Keratinocyte (primary cell): ENCODE data around the gene SLC41A3.

Source experiments
- EZH2 ChIP-seq: IDR thresholded peaks from one replicate; pipeline ENCODE4 v1.6.1; 2012; ENCODE audit warnings: inconsistent platforms, mild to moderate bottlenecking, low read length, moderate library complexity
- TF ChIP-seq, protein P1 (sequence below), 3 experiments: IDR thresholded peaks in 1 of 3; conservative IDR thresholded peaks in 1 of 3; optimal IDR thresholded peaks in 1 of 3; 2 replicates in 2 of 3; 3 replicates in 1 of 3; pipeline versions ENCODE3 to v1.5.1; 2011; ENCODE audit warnings: low read length in 3 of 3, mild to moderate bottlenecking in 3 of 3, moderate library complexity in 2 of 3, control low read depth in 1 of 3, inconsistent platforms in 1 of 3; ENCODE audit not compliant: insufficient read depth in 2 of 3; ENCODE audit errors: extremely low read depth in 1 of 3

- TF ChIP-seq, protein P1, sequence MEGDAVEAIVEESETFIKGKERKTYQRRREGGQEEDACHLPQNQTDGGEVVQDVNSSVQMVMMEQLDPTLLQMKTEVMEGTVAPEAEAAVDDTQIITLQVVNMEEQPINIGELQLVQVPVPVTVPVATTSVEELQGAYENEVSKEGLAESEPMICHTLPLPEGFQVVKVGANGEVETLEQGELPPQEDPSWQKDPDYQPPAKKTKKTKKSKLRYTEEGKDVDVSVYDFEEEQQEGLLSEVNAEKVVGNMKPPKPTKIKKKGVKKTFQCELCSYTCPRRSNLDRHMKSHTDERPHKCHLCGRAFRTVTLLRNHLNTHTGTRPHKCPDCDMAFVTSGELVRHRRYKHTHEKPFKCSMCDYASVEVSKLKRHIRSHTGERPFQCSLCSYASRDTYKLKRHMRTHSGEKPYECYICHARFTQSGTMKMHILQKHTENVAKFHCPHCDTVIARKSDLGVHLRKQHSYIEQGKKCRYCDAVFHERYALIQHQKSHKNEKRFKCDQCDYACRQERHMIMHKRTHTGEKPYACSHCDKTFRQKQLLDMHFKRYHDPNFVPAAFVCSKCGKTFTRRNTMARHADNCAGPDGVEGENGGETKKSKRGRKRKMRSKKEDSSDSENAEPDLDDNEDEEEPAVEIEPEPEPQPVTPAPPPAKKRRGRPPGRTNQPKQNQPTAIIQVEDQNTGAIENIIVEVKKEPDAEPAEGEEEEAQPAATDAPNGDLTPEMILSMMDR (optimal IDR thresholded peaks at IDR 0.05 in 1 of 3, IDR thresholded peaks at IDR 0.05 in 1 of 3, conservative IDR thresholded peaks at IDR 0.05 in 1 of 3; ENCODE audit: extremely low read depth in 1 of 3, insufficient read depth in 2 of 3, low read length in 3 of 3): no peak
- no peak for TF ChIP-seq EZH2
Measured at GRCh38 chr3:126018995-126019394, 64.9 kb downstream of the SLC41A3 start.
